ENCODE data around the gene TSHZ1.

TSHZ1 gene

DNA sequence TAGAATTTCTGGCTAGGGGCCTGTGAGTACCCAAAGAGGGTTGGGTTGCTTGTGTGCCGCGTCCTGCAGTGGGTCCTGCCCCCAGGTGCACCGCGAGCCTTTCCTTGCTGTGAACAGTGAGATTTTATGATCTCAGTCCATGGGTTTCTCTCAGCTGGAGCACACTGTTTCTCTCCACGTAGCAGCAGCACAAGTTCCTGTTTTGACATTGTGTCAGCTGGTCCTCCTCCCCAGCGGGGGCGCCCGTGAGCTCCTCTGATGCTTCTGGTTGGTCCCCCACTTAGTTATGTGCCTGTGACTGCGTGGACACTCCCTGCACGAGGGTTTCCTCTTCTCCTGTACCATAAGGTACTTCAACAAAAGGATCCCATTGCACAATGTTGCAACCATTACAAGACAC, 29.8 kb downstream of the TSHZ1 start:
- POLR2A ChIA-PET: no interaction called here
- TF ChIP-seq, protein P1, sequence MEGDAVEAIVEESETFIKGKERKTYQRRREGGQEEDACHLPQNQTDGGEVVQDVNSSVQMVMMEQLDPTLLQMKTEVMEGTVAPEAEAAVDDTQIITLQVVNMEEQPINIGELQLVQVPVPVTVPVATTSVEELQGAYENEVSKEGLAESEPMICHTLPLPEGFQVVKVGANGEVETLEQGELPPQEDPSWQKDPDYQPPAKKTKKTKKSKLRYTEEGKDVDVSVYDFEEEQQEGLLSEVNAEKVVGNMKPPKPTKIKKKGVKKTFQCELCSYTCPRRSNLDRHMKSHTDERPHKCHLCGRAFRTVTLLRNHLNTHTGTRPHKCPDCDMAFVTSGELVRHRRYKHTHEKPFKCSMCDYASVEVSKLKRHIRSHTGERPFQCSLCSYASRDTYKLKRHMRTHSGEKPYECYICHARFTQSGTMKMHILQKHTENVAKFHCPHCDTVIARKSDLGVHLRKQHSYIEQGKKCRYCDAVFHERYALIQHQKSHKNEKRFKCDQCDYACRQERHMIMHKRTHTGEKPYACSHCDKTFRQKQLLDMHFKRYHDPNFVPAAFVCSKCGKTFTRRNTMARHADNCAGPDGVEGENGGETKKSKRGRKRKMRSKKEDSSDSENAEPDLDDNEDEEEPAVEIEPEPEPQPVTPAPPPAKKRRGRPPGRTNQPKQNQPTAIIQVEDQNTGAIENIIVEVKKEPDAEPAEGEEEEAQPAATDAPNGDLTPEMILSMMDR (IDR thresholded peaks at IDR 0.05; ENCODE audit: control extremely low read depth, extremely low read depth, low read depth, missing control alignments): no peak
- CTCF ChIA-PET: interaction anchor here (1.3 kb wide), 1 partner anchor 10 kb away, joined by 4 read pairs; no protein-coding TSS in a partner anchor
- no peak for DNase-seq (ENCODE audit: extremely low spot score)

DNA sequence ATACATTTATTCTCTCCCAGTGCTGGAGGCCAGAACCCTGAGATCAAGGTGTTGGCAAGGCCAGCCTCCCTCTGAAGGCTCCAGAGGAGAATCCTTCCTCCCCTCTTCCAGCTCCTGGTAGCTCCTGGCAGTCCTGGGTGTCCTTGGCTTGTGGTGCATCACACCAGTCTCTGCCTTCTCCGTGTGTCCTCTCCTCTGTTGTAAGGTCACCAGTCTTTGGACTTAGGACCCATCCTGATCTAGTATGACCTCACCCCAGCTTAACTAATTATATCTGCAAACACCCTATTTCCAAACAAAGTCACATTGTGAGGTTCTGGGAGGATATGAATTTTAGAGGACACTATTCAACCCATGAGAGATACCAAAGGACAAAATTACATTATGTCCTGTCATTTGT, 31.1 kb downstream of the TSHZ1 start:
- ChIA-PET POLR2A (no interaction called here), CTCF (interaction anchor here (0.5 to 0.9 kb wide), 2 partner anchors 16 to 20 kb away, joined by 3 read pairs; no protein-coding TSS in a partner anchor)
- TF ChIP-seq, protein P1 (IDR thresholded peaks at IDR 0.05; ENCODE audit: control extremely low read depth, extremely low read depth, low read depth, missing control alignments): no peak
- no peak for DNase-seq (ENCODE audit: extremely low spot score)

DNA sequence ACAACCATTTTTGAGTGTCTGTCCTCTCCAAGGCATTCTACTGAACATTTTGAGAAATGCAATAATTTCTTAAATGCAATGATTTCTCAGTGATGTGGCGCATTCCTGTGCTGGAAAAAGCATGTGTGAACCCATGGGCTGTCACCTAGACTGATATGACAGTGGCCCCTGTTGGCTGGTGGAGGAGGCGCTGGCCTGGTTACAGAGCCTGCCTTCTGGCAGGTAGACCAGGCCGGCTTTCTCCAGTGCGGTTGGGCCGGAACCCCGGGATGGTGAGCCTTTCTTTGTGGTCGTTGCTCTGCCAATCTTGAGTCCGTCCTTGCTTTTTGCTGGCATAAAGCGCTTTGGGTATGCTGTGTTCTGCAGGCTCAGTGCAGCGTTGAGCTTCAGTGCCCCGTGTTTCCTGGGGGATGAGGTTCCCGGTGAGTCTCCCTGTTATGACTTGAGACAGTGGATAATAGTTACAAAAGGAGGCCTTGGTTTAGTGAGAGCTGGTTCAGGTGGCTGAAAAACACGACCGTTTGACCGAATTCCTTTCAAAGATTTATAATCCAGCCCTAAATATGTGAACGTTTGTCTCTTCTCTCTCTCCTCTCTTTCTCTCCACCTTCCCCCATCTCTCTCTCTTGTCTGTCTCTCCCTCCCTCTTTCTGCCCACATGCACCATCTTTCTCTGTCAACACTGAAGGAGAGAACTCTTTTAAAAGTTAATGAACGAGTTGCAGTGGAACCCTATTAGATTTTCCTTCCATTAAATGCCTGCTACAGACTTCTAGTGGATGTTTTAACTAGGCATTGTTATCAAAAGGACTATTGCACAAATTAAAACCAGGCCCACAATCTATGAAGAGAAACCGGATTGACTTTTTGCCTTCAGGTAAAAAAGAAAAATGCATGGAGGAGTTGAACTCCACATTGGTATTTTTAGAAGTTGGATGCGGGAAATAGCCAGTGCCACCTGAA, 34.0 kb downstream of the TSHZ1 start:
- POLR2A ChIA-PET: no interaction called here
- no peak for DNase-seq (ENCODE audit: extremely low spot score)

DNA sequence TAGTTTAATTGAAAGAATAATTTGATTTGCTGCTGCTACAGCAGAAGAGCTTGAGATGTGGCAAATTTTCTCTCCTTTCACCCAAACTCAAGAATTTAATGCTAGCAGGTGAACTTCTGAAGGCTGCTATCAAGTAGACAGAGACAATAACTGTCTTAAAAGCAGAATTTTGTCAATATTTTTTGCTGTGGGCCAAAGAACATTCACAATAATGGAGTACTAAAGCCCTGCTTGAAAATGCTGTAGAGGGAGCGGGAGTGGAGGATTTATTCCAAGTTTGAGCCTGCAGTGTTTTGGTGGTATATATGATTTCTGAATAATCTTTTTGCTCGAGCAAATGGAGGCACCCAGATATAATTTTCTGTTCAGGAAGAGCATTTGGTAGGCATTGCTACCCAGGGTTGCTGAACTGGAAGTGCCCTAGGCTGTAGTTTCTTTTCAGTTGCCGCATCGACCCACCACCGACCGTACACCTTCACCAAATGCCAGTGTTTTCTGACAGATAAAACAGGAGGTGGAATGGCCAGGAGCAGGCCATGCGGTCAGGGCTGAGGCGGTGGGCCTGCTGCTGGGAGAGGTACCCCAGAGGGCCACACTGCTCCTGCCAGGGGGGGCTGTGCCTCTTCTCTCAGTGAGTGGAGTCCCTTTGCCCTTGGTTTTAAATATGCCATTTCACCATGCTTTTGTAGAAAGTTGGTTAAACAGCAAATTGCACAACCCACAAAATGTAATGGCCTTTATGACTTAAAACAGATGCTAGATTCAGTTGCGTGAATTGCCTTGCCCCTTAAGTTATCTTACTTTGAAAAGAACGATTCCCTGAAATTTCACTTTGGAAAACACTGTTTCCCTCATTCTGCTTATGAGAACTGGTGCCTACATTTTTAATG, 36.4 kb downstream of the TSHZ1 start:
- POLR2A ChIA-PET: no interaction called here

More for the DNA sequence above, 34.0 kb downstream of the TSHZ1 start:
- CTCF ChIA-PET: interaction anchor here (1.0 to 2.1 kb wide), 4 partner anchors 11 to 20 kb away, joined by 3 to 5 read pairs (median 3); no protein-coding TSS in a partner anchor
- TF ChIP-seq, protein P1 (IDR thresholded peaks at IDR 0.05; ENCODE audit: control extremely low read depth, extremely low read depth, low read depth, missing control alignments): peak; percentile 33

DNA sequence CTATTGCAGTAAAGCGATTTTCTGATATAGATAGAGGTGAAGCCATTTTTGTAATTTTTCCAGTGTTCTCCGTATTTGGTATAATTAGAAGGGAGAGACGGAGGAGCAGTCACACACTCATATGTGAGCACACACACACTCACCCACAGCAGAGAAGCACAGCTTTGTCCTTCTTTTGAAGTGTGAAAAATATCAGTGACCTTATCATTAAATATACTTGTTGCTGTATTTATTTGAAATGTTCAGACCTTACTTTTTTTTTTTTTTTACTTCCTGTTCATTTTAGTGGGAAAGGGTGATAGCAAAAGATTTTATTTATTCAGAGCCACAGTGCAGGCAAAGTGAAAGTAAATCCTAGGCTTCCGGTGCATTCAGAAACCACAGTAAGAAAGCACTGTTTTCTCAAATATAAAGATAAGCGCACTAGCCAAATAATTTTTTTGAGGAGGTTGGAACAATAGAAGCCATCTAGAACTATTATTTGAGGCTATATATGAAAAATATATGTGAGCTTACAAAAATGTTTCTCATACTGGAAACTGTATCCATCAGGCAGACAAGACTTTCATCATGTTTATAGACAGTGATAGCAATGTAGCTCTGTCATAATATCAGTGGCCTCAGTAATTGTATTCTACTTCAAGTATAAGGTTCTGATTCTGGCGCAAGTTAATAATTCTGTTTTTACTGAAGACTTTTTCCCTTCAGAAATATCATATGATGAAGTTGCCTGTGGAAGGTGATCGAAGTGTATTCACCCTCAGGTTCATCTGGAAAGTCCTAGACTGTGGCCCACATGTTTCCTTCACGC, 37.2 kb downstream of the TSHZ1 start:
- TF ChIP-seq, protein P1 (IDR thresholded peaks at IDR 0.05; ENCODE audit: control extremely low read depth, extremely low read depth, low read depth, missing control alignments): no peak
- ChIA-PET POLR2A (no interaction called here), CTCF (interaction anchor here (0.9 kb wide), 1 partner anchor 23 kb away, joined by 3 read pairs; no protein-coding TSS in a partner anchor)
- DNase-seq (ENCODE audit: extremely low spot score): no peak

More for the DNA sequence above, 36.4 kb downstream of the TSHZ1 start:
- CTCF ChIA-PET: interaction anchor here (1.5 kb wide), 1 partner anchor 10 kb away, joined by 3 read pairs; no protein-coding TSS in a partner anchor
- TF ChIP-seq, protein P1 (IDR thresholded peaks at IDR 0.05; ENCODE audit: control extremely low read depth, extremely low read depth, low read depth, missing control alignments): no peak
- peak; percentile 45 for DNase-seq (ENCODE audit: extremely low spot score)

All from GM10248 (cell line).